Suprapubic skin (tissue), 4 donors: ENCODE results near the gene SLC2A9.
"Not testable (repeated sequence)": the region's sequence is repeated elsewhere in the genome, so short reads cannot be mapped to it uniquely, and the experiment has no call there.

Experiments
- POLR2A ChIP-seq, 2 donors: fragments of 450-650 bp; IDR thresholded peaks; one replicate each; pipeline ENCODE4 v1.6.1; 2017; ENCODE audit warnings: antibody characterized with exemption in 2 of 2, mild to moderate bottlenecking in 2 of 2, moderate library complexity in 2 of 2
- POLR2AphosphoS5 ChIP-seq, 3 donors: sonication (generic); formaldehyde crosslinking; IDR thresholded peaks; one replicate each; pipeline ENCODE4 v1.6.1; 2017; ENCODE audit warnings: antibody characterized with exemption in 3 of 3
- TF ChIP-seq, protein P1 (sequence below), 2 donors: fragments of 200-600 bp in 1 of 2; fragments of 450-650 bp in 1 of 2; sonication (generic) in 1 of 2; IDR thresholded peaks; one replicate each; pipeline ENCODE4 v1.5.1; 2016 to 2019; ENCODE audit warnings: antibody characterized with exemption in 2 of 2, mild to moderate bottlenecking in 1 of 2, moderate library complexity in 1 of 2

- TF ChIP-seq, protein P1, sequence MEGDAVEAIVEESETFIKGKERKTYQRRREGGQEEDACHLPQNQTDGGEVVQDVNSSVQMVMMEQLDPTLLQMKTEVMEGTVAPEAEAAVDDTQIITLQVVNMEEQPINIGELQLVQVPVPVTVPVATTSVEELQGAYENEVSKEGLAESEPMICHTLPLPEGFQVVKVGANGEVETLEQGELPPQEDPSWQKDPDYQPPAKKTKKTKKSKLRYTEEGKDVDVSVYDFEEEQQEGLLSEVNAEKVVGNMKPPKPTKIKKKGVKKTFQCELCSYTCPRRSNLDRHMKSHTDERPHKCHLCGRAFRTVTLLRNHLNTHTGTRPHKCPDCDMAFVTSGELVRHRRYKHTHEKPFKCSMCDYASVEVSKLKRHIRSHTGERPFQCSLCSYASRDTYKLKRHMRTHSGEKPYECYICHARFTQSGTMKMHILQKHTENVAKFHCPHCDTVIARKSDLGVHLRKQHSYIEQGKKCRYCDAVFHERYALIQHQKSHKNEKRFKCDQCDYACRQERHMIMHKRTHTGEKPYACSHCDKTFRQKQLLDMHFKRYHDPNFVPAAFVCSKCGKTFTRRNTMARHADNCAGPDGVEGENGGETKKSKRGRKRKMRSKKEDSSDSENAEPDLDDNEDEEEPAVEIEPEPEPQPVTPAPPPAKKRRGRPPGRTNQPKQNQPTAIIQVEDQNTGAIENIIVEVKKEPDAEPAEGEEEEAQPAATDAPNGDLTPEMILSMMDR (IDR thresholded peaks at IDR 0.05) = not testable (repeated sequence)
- not testable (repeated sequence) for TF ChIP-seq POLR2A, POLR2AphosphoS5 (IDR thresholded peaks at IDR 0.05)
Measured at GRCh38 chr4:9900633-9901032, 120.7 kb downstream of the SLC2A9 start.
